ENCODE data around the gene RBFA. TPM values are rescaled to one million over a fixed set of nuclear protein-coding genes. Genes with fewer than 3 reads are reported as not detected.

The RBFA gene
- total and polyA plus RNA-seq, 10 of the 15 experiments (the other 5 are each of a cell fraction or from before 2014, with no cell fraction given): 7.2 to 56.0 (median 37.7) TPM

GRCh38 chr18:80034068-80034851 is at the start of gene RBFA (continued):
- TF ChIP-seq TCF3 (IDR thresholded peaks at IDR 0.05; ENCODE audit: borderline replicate concordance, insufficient read depth, low read depth, low read length) (no peak), RELA (IDR thresholded peaks at IDR 0.05; ENCODE audit: borderline replicate concordance, partially characterized antibody) (peak; percentile 33), HSF1 (IDR thresholded peaks at IDR 0.05; ENCODE audit: low read depth, low read length) (no peak), CUX1 (IDR thresholded peaks at IDR 0.05; ENCODE audit: insufficient replicate concordance, low read depth, low read length) (no peak), RAD51 (IDR thresholded peaks at IDR 0.05) (no peak), ASH2L (IDR thresholded peaks at IDR 0.05; ENCODE audit: borderline replicate concordance, low read depth) (peak; percentile 74; the same call in 1 of the 2 replicates), FOXK2 (IDR thresholded peaks at IDR 0.05) (no peak), MAX (IDR thresholded peaks at IDR 0.05; ENCODE audit: low read depth, low read length) (peak; percentile 73; the same call in 1 of the 2 replicates), IRF3 (IDR thresholded peaks at IDR 0.05) (no peak), ATF3 (IDR thresholded peaks at IDR 0.05; ENCODE audit: borderline replicate concordance, extremely low read depth, low read depth, low read length) (no peak), TARDBP (IDR thresholded peaks at IDR 0.05; ENCODE audit: borderline replicate concordance) (no peak), ZNF207 (IDR thresholded peaks at IDR 0.05; ENCODE audit: borderline replicate concordance) (peak; percentile 66; the same call in 1 of the 2 replicates), EZH2 (IDR thresholded peaks at IDR 0.05; ENCODE audit: borderline replicate concordance, control insufficient read depth, low read depth, low read length) (no peak), EP300 (IDR thresholded peaks at IDR 0.05; ENCODE audit: borderline replicate concordance in 1 of 2, control insufficient read depth in 1 of 2, low read depth in 2 of 2, low read length in 2 of 2) (0 out of 4 replicates have a peak, but pooled peaks of 1 of the 2 experiments have one; percentile 18), STAT3 (IDR thresholded peaks at IDR 0.05; ENCODE audit: low read depth, low read length) (no peak), PML (IDR thresholded peaks at IDR 0.05; ENCODE audit: low read length) (no peak; the same call in 1 of the 2 replicates), ZNF24 (IDR thresholded peaks at IDR 0.05) (no peak), SMARCA5 (IDR thresholded peaks at IDR 0.05) (peak; percentile 71; the same call in 1 of the 2 replicates), CBFB (IDR thresholded peaks at IDR 0.05; ENCODE audit: low read depth) (0 out of 2 replicates have a peak, but pooled peaks have one; percentile 55)

Data from GM12878 (cell line).